HCT116 (cell line): ENCODE data around the gene ANKRD6. TPM values are rescaled to one million over a fixed set of nuclear protein-coding genes. Genes with fewer than 3 reads are reported as not detected.

Experiments used
- ATAC-seq: fragments of 200-7000 bp; cut with Tn5 transposase; 2 replicates; pipeline ENCODE4 v1.9.1; 2020; ENCODE audit warnings: mild to moderate bottlenecking, moderate library complexity
- BruUV-seq: library from RNA; stranded (reverse); fragments of 400-500 nt; replicated peaks from 2 replicates; lab custom pipeline; 2021; lab: Mats Ljungman, UMichigan
- CTCF ChIA-PET: fragments of 300-600 bp; sonication (Branson Sonifier 250); formaldehyde crosslinking; loops from one replicate; lab custom pipeline; 2021; ENCODE audit warnings: antibody characterized with exemption; lab: Charles Lee
- POLR2A ChIA-PET: fragments of 300-600, 350-600 bp; sonication (Branson Sonifier 250); formaldehyde crosslinking; loops from one replicate; lab custom pipeline; 2021; ENCODE audit warnings: antibody characterized with exemption; lab: Charles Lee
- RAD21 ChIA-PET, 2 experiments: fragments of 300-600 bp; sonication (Branson Sonifier 250); formaldehyde crosslinking; loops; one replicate each; lab custom pipeline; 2023; ENCODE audit warnings: low total read pairs in 2 of 2; ENCODE audit not compliant: uncharacterized antibody in 2 of 2, unreplicated experiment in 2 of 2, low non-redundant PET in 1 of 2; lab: Charles Lee
- DNase-seq: peaks from one replicate; pipeline ENCODE4 v3.0.0-alpha.2; 2010; ENCODE audit warnings: low read depth, low spot score
- H2AFZ ChIP-seq: fragments of 200-600 bp; shearing (Covaris generic), sonication (generic); 2 replicates; pipeline ENCODE4 v1.6.1; 2017; ENCODE audit warnings: low read depth, mixed run types, mixed read lengths, antibody characterized with exemption, low read length; ENCODE audit not compliant: poor library complexity, severe bottlenecking
- H3K27ac ChIP-seq: 2 replicates; pipeline ENCODE4 v1.5.1; 2012; ENCODE audit warnings: low read depth, low read length
- H3K27me3 ChIP-seq: fragments of 200-600 bp; sonication (generic); 2 replicates; pipeline ENCODE4 v1.6.1; 2016; ENCODE audit warnings: mixed run types, low read length, mixed read lengths; ENCODE audit not compliant: insufficient read depth
- H3K36me3 ChIP-seq, 2 experiments: fragments of 200-500 bp in 1 of 2; fragments of 200-600 bp in 1 of 2; sonication (Bioruptor generic) in 1 of 2; sonication (generic) in 1 of 2; 2 replicates each; pipeline versions ENCODE4 v1.5.1 to v1.6.1; 2014 to 2016; ENCODE audit warnings: low read length in 2 of 2, inconsistent platforms in 1 of 2, mixed read lengths in 1 of 2, mixed run types in 1 of 2; ENCODE audit not compliant: insufficient read depth in 2 of 2, control insufficient read depth in 1 of 2
- H3K4me1 ChIP-seq, 2 experiments: fragments of 200-600 bp in 1 of 2; sonication (generic) in 1 of 2; 2 replicates each; pipeline versions ENCODE4 v1.5.1 to v1.6.1; 2012 to 2017; ENCODE audit warnings: low read length in 2 of 2, inconsistent platforms in 1 of 2, mild to moderate bottlenecking in 1 of 2, mixed read lengths in 1 of 2, mixed run types in 1 of 2, moderate library complexity in 1 of 2; ENCODE audit not compliant: insufficient read depth in 2 of 2, control insufficient read depth in 1 of 2
- H3K4me2 ChIP-seq: fragments of 200-600 bp; sonication (generic); 2 replicates; pipeline ENCODE4 v1.6.1; 2017; ENCODE audit warnings: mixed run types, low read length, mixed read lengths
- H3K4me3 ChIP-seq, 2 experiments: fragments of 200-600 bp in 1 of 2; sonication (generic) in 1 of 2; replicated peaks in 1 of 2; 2 replicates each; pipeline ENCODE4 v1.5.1; 2011 to 2016; ENCODE audit warnings: low read length in 2 of 2, control low read depth in 1 of 2, low read depth in 1 of 2, mild to moderate bottlenecking in 1 of 2, mixed read lengths in 1 of 2, mixed run types in 1 of 2
- H3K79me2 ChIP-seq: fragments of 200-600 bp; sonication (generic); 2 replicates; pipeline ENCODE4 v1.6.1; 2017; ENCODE audit warnings: mild to moderate bottlenecking, mixed run types, low read length, moderate library complexity, mixed read lengths; ENCODE audit not compliant: insufficient read depth
- H3K9ac ChIP-seq: fragments of 200-600 bp; sonication (generic); 2 replicates; pipeline ENCODE4 v1.6.1; 2016; ENCODE audit warnings: low read length, mixed read lengths
- H3K9me2 ChIP-seq: fragments of 200-600 bp; sonication (generic), shearing (Covaris generic); 2 replicates; pipeline ENCODE4 v1.6.1; 2017; ENCODE audit warnings: mixed run types, mild to moderate bottlenecking, moderate library complexity; ENCODE audit not compliant: insufficient read depth
- H3K9me3 ChIP-seq, 2 experiments: fragments of 200-500 bp in 1 of 2; fragments of 200-600 bp in 1 of 2; sonication (Bioruptor generic) in 1 of 2; sonication (generic) in 1 of 2; 2 replicates each; pipeline ENCODE4 v1.6.1; 2014 to 2017; ENCODE audit warnings: low read length in 2 of 2, mixed read lengths in 2 of 2, inconsistent platforms in 1 of 2, low read depth in 1 of 2, mild to moderate bottlenecking in 1 of 2, mixed run types in 1 of 2, moderate library complexity in 1 of 2; ENCODE audit not compliant: control insufficient read depth in 1 of 2, insufficient read depth in 1 of 2
- H4K20me1 ChIP-seq: fragments of 200-600 bp; sonication (generic), shearing (Covaris generic); 2 replicates; pipeline ENCODE4 v1.6.1; 2017; ENCODE audit warnings: mixed run types, mild to moderate bottlenecking, moderate library complexity; ENCODE audit not compliant: insufficient read depth
- CBX3 ChIP-seq: IDR thresholded peaks from 2 replicates; pipeline ENCODE4 v1.6.1; 2012; ENCODE audit warnings: low read depth
- EGR1 ChIP-seq: IDR thresholded peaks from 2 replicates; pipeline ENCODE4 v1.6.1; 2012; ENCODE audit warnings: low read depth
- FOSL1 ChIP-seq: IDR thresholded peaks from 2 replicates; pipeline ENCODE4 v1.6.1; 2012; ENCODE audit warnings: low read depth
- JUND ChIP-seq: IDR thresholded peaks from 2 replicates; pipeline ENCODE4 v1.6.1; 2012
- POLR2A ChIP-seq: IDR thresholded peaks from 2 replicates; pipeline ENCODE4 v1.7.0; 2011; ENCODE audit warnings: borderline replicate concordance; ENCODE audit not compliant: insufficient read depth, insufficient read length; ENCODE audit errors: extremely low read depth
- SP1 ChIP-seq: IDR thresholded peaks from 2 replicates; pipeline ENCODE4 v1.6.1; 2012; ENCODE audit warnings: low read depth
- YY1 ChIP-seq: IDR thresholded peaks from 2 replicates; pipeline ENCODE4 v1.6.1; 2011; ENCODE audit warnings: low read length, low read depth, moderate library complexity, mild to moderate bottlenecking; ENCODE audit not compliant: insufficient replicate concordance; ENCODE audit errors: extremely low read depth
- ZBTB33 ChIP-seq: IDR thresholded peaks from 2 replicates; pipeline ENCODE4 v1.6.1; 2011; ENCODE audit warnings: mild to moderate bottlenecking, low read length, moderate library complexity; ENCODE audit not compliant: insufficient replicate concordance; ENCODE audit errors: extremely low read depth
- intact Hi-C: fragments of 100-400 bp; cut with micrococcal nuclease; formaldehyde crosslinking; loops from 2 replicates; pipeline ENCODE4 v1.10.0; 2022
- total RNA-seq: library from RNA; stranded (reverse); gene quantifications from one replicate; pipeline ENCODE4 v1.2.1, GENCODE V29; 2021; ENCODE audit not compliant: unreplicated experiment
- TF ChIP-seq, protein P1 (sequence below): IDR thresholded peaks from 2 replicates; pipeline ENCODE4 v1.6.1; 2012
- TF ChIP-seq, protein P2 (sequence below): IDR thresholded peaks from 2 replicates; pipeline ENCODE4 v1.6.1; 2012

The ANKRD6 gene
- total RNA-seq, 1 experiment from 2014 or later, result 9.9 TPM

GRCh38 chr6:89406141-89406540, 26.8 kb upstream of the ANKRD6 start:
- intact Hi-C loops, result no loop called here
- TF ChIP-seq YY1 (no peak), FOSL1 (no peak), POLR2A (no peak), JUND (no peak), SP1 (no peak), ZBTB33 (no peak), EGR1 (no peak), CBX3 (no peak)
- TF ChIP-seq, protein P1, sequence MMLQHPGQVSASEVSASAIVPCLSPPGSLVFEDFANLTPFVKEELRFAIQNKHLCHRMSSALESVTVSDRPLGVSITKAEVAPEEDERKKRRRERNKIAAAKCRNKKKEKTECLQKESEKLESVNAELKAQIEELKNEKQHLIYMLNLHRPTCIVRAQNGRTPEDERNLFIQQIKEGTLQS, result no peak
- TF ChIP-seq, protein P2, sequence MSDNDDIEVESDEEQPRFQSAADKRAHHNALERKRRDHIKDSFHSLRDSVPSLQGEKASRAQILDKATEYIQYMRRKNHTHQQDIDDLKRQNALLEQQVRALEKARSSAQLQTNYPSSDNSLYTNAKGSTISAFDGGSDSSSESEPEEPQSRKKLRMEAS, result no peak
- TF ChIP-seq, all 23 proteins: peak for 0
- no peak for DNase-seq
- H3K4me3 ChIP-seq, result no peak overlapping the region
- no peak overlapping the region for H3K4me2 ChIP-seq
- H2AFZ ChIP-seq, result no peak overlapping the region
- peaks cover 0 to 2% of the 10 kb centered on the region in 2 experiments; a peak in 1 of 4 replicates for H3K4me1 ChIP-seq
- no TSS peak for BruUV-seq
- ChIA-PET CTCF (no interaction called here), POLR2A (no interaction called here), RAD21 (no interaction called here)
- no peak for ATAC-seq
- no peaks in the 10 kb centered on the region for H3K36me3 ChIP-seq
- no peaks in the 10 kb centered on the region for H3K9me2 ChIP-seq
- H3K27me3 ChIP-seq, result no peaks in the 10 kb centered on the region
- no peak overlapping the region for H3K27ac ChIP-seq
- no peaks in the 10 kb centered on the region for H3K9me3 ChIP-seq
- no peak overlapping the region for H3K9ac ChIP-seq
- 0 out of 2 replicates have a peak, but pooled peaks cover 3% of the 10 kb centered on the region for H3K79me2 ChIP-seq
- H4K20me1 ChIP-seq, result no peaks in the 10 kb centered on the region
